Measurements from ENCODE around the gene LSM14A.

- TF ChIP-seq CTCF (IDR thresholded peaks at IDR 0.05; ENCODE audit: low read depth, low read length) (no peak), POLR2A (IDR thresholded peaks at IDR 0.05; ENCODE audit: extremely low read depth, insufficient read length) (no peak), MAX (IDR thresholded peaks at IDR 0.05; ENCODE audit: low read depth, low read length) (no peak), MYC (IDR thresholded peaks at IDR 0.05; ENCODE audit: low read depth, low read length) (no peak)
Observed at GRCh38 chr19:34235425-34235940, 63.2 kb downstream of the LSM14A start.

Data from NB4 (cell line).